Psoas muscle (tissue), 8 donors: ENCODE data around the gene PRDM2. TPM values are rescaled to one million over a fixed set of nuclear protein-coding genes. Genes with fewer than 3 reads are reported as not detected.
A peak's percentile ranks its signal among the peaks of the same experiment; 100 is the strongest.

Experiments
- ATAC-seq, 4 donors: fragments of 200-7000 bp; cut with Tn5 transposase; one replicate each; pipeline ENCODE4 v1.9.1; 2020; ENCODE audit warnings: moderate library complexity in 3 of 4, mild to moderate bottlenecking in 2 of 4
- DNase-seq, 2 donors: peaks; one replicate each; pipeline ENCODE4 v3.0.0-alpha.2; 2020
- H3K27ac ChIP-seq: fragments of 200-600 bp; one replicate; pipeline ENCODE4 v1.8.0; 2022
- H3K27me3 ChIP-seq, 3 donors: fragments of 200-600 bp in 1 of 3; one replicate each; pipeline versions ENCODE4 v1.6.1 to v1.8.0; 2013 to 2022; ENCODE audit warnings: low read length in 2 of 3, mild to moderate bottlenecking in 2 of 3, moderate library complexity in 1 of 3; ENCODE audit not compliant: insufficient read depth in 3 of 3
- H3K36me3 ChIP-seq, 2 donors: fragments of 200-600 bp in 1 of 2; one replicate each; pipeline versions ENCODE4 v1.6.1 to v1.8.0; 2013 to 2022; ENCODE audit warnings: low read depth in 1 of 2, mild to moderate bottlenecking in 1 of 2, moderate library complexity in 1 of 2; ENCODE audit not compliant: insufficient read depth in 1 of 2
- H3K4me1 ChIP-seq: fragments of 200-600 bp; one replicate; pipeline ENCODE4 v1.8.0; 2022
- H3K4me3 ChIP-seq: fragments of 200-600 bp; one replicate; pipeline ENCODE4 v1.8.0; 2022; ENCODE audit warnings: mild to moderate bottlenecking
- H3K9me3 ChIP-seq: fragments of 200-600 bp; one replicate; pipeline ENCODE4 v1.8.0; 2022
- whole genome bisulfite sequencing, 3 donors: extraction: QIAGEN DNeasy Blood & Tissue Kit; methylation state at CpG; one replicate each; pipeline versions ENCODE4 v1.1.6 to v1.1.7; 2013; 5-methylcytosine and 5-hydroxymethylcytosine counted together
- intact Hi-C, 2 donors: fragments of 100-400 bp; cut with DNase I; formaldehyde crosslinking; loops; one replicate each; pipeline versions ENCODE4 v1.11.0 to v1.14.2; 2022
- polyA plus RNA-seq, 3 donors: library from polyadenylated mRNA; stranded (reverse); fragments of 200-250 nt; gene quantifications; one replicate each; pipeline ENCODE4 v1.2.3, GENCODE V29; 2013
- total RNA-seq, 4 donors: library from RNA; stranded (reverse); fragmentation: NEBNext Ultra II Directional in 2 of 4; extraction: Animal tissue kit (Norgen Biotek cat#: 25700) in 2 of 4; gene quantifications; one replicate each; pipeline versions ENCODE4 v1.2.1 to v1.2.4, GENCODE V29; 2021 to 2023
- TF ChIP-seq, protein P1 (sequence below): fragments of 200-600 bp; IDR thresholded peaks from one replicate; pipeline ENCODE4 v1.8.0; 2022; ENCODE audit warnings: antibody characterized with exemption
- donor health status: healthy with polysubstance abuse.
- donor health status: DM: no; HTN: no; CAD: no; lungs with moderate emphysema.
- donor health status: Bipolar disorder and iron deficiency.
- donor health status: healthy.
- donor health status: DM: yes; HTN: yes; CAD: no.
- donor health status: DM: no; HTN: no; CAD: no.
- donor health status: DM: no; HTN: no; CAD: no.
- donor health status: DM: yes; HTN: yes; CAD: no.

Gene PRDM2
- total and polyA plus RNA-seq, 7 donors = 12.1 to 84.3 (median 44.3) TPM

DNA sequence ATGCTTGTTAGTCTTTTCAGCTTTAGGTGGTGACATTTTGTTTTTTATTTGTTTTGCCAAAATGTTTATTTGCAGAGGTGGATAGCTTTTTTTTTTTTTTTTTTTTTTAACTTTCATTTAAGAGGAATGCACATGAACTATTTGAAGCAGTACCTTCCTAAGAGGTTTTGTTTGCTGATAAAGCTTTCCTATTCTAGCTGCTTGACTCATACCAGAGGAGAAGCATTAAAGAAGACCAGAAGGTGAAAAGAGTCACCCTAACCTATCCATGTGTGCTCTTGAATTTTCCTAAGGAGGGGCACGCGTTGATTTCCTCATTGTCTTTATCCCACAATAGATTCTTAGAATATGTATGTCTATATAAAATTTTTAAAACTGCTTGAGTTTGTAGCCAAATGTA, 57.7 kb downstream of the PRDM2 start:
- peak in 2 of 4 donors; percentile 52 to 63 for ATAC-seq
- H3K4me1 ChIP-seq = peaks cover 93% of the 10 kb centered on the region
- WGBS, 3 donors = 83 to 100% (median 93%) methylated on average over 2 of the region's 2 CpGs

DNA sequence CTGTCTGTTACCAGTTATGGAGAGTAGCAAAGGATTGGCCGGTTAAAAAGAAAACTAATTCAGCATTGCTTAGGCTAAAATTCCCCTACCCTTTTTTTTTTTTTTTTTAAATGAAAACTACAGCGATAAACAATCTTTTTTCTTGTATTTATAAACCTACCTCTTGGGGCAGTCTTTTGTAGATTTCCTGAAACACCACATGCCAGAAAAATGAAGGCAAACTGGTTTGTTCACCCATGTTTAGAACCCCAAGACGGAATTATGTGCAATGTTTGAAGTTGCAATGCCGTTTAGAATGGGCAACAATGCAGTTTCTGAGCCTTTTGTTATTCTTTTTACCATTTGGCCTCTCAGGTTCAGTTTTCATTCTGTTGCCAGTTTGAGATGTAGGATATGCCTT, 59.1 kb downstream of the PRDM2 start:
- no peak overlapping the region for H3K27ac ChIP-seq
- no peaks in the 10 kb centered on the region for H3K9me3 ChIP-seq
- H3K4me1 ChIP-seq = peaks cover 93% of the 10 kb centered on the region
- WGBS, 3 donors = 69 to 73% (median 72%) methylated on average over 4 of the region's 4 CpGs
- TF ChIP-seq, protein P1, sequence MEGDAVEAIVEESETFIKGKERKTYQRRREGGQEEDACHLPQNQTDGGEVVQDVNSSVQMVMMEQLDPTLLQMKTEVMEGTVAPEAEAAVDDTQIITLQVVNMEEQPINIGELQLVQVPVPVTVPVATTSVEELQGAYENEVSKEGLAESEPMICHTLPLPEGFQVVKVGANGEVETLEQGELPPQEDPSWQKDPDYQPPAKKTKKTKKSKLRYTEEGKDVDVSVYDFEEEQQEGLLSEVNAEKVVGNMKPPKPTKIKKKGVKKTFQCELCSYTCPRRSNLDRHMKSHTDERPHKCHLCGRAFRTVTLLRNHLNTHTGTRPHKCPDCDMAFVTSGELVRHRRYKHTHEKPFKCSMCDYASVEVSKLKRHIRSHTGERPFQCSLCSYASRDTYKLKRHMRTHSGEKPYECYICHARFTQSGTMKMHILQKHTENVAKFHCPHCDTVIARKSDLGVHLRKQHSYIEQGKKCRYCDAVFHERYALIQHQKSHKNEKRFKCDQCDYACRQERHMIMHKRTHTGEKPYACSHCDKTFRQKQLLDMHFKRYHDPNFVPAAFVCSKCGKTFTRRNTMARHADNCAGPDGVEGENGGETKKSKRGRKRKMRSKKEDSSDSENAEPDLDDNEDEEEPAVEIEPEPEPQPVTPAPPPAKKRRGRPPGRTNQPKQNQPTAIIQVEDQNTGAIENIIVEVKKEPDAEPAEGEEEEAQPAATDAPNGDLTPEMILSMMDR = no peak
- intact Hi-C loops = loop anchor here in 1 of 2 donors (2.0 kb wide), 1 partner anchor 30 kb away; no protein-coding TSS in a partner anchor
- DNase-seq = no peak
- no peak for ATAC-seq
- no peak overlapping the region for H3K4me3 ChIP-seq
- H3K27me3 ChIP-seq = no peaks in the 10 kb centered on the region
- peaks cover 0 to 2% of the 10 kb centered on the region in 2 donors for H3K36me3 ChIP-seq

More for the DNA sequence above, 57.7 kb downstream of the PRDM2 start:
- Histone ChIP-seq H3K9me3 (no peaks in the 10 kb centered on the region), H3K4me3 (no peak overlapping the region), H3K36me3 (peaks cover 2 to 6% of the 10 kb centered on the region in 2 donors), H3K27ac (peak overlapping the region; percentile 2), H3K27me3 (no peaks in the 10 kb centered on the region)
- TF ChIP-seq, protein P1 = no peak
- no peak for DNase-seq
- intact Hi-C loops = loop anchor here (2.0 kb wide), 2 partner anchors 31 to 33 kb away; no protein-coding TSS in a partner anchor

DNA sequence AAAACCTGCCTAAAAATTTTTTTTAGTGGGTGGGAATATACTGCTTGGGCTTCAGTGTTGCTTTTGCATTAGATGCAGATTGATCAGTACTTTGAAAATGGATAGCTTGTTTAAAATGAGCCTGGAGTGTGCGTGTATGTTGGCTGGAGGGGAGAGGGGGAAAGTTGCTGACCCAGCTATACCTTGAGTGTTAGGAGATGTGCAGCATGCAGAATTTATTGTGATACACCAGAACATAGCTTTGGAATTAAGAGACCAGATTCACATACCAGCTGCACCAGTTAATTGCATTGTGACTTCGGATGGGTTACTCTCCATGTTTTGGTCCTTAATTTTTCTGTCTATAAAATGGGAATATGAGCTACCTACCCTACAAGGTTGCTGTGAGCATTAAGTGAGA, 60.4 kb downstream of the PRDM2 start:
- TF ChIP-seq, protein P1 = no peak
- Histone ChIP-seq H3K9me3 (no peaks in the 10 kb centered on the region), H3K27me3 (no peaks in the 10 kb centered on the region), H3K27ac (no peak overlapping the region), H3K4me1 (peaks cover 93% of the 10 kb centered on the region), H3K4me3 (no peak overlapping the region), H3K36me3 (peaks cover 0 to 2% of the 10 kb centered on the region in 2 donors)
- DNase-seq (no peak), ATAC-seq (no peak)
- intact Hi-C loops = no loop called here
- 86 to 92% (median 86%) methylated on average over 2 of the region's 2 CpGs for WGBS, 3 donors

DNA sequence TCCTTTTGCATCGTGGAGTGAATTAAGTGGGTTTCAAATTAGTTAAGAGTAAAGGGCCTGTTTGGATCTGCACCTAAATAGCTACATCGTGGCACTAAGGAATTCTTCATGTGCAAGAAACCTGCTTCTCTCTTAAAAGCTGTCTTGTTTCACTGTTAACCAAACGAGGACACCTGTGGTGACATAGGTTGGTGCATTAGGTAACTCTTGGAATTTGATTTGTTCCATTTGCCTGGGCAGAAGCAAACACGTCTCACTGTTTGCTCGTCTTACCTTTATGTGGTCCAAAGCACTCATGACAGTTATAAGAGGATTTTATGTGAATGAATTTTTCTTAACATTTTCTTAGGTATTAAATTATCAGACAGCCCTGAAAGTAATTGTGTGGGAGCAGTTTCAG, 60.9 kb downstream of the PRDM2 start:
- H3K27ac ChIP-seq = no peak overlapping the region
- no peak for ATAC-seq
- no peaks in the 10 kb centered on the region for H3K9me3 ChIP-seq
- peaks cover 0 to 2% of the 10 kb centered on the region in 2 donors for H3K36me3 ChIP-seq
- peaks cover 93% of the 10 kb centered on the region for H3K4me1 ChIP-seq
- 48 to 70% (median 64%) methylated on average over 5 of the region's 5 CpGs for WGBS, 3 donors
- no peaks in the 10 kb centered on the region for H3K27me3 ChIP-seq
- no peak for DNase-seq
- no peak overlapping the region for H3K4me3 ChIP-seq
- intact Hi-C loops = no loop called here
- TF ChIP-seq, protein P1 = no peak

DNA sequence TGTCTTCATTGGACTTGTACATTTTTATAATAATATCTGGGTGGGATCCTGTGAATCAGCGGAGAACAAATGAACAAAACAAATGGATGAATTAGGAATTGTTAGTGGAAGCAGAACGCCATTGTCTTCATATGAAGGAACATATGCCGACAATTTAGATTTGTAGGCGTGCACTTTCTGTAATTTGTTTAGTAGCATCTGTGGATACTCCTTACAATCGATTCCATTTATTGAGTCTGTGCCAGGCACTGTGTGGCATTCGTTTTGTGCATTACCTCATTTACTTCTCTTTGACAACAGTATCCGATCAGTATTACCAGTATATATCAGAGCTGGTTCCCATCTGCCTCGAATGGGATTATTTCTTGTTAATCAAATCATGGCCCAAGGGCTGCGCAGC, 61.9 kb downstream of the PRDM2 start:
- peaks cover 89% of the 10 kb centered on the region for H3K4me1 ChIP-seq
- TF ChIP-seq, protein P1 = no peak
- H3K27ac ChIP-seq = no peak overlapping the region
- H3K27me3 ChIP-seq = no peaks in the 10 kb centered on the region
- ATAC-seq (no peak), DNase-seq (no peak)
- H3K9me3 ChIP-seq = no peaks in the 10 kb centered on the region
- intact Hi-C loops = no loop called here
- H3K4me3 ChIP-seq = no peak overlapping the region
- peaks cover 0 to 2% of the 10 kb centered on the region in 2 donors for H3K36me3 ChIP-seq
- whole genome bisulfite sequencing, 3 donors = 76 to 86% (median 76%) methylated on average over 9 of the region's 9 CpGs
